Caki2 (cell line): ENCODE measurements around the gene ZNF358. TPM values are rescaled to one million over a fixed set of nuclear protein-coding genes. Genes with fewer than 3 reads are reported as not detected.

ENCODE experiments used
- total RNA-seq: library from RNA; depleted of rRNA; stranded (reverse); fragments of >200 nt; shearing (Covaris generic); gene quantifications from 2 replicates; pipeline ENCODE4 v1.2.3, GENCODE V29; 2014; ENCODE audit warnings: low replicate concordance; rRNA removed

The ZNF358 gene
- total RNA-seq, 1 experiment from 2014 or later: 22.9 TPM

Other genes starting within 250 kb of the ZNF358 start
- 0.64 and 7.0 TPM in 2 replicates for gene INSR, start 221.7 kb upstream of the ZNF358 start, total RNA-seq
- 14.7 and 28.1 TPM in 2 replicates for gene ARHGEF18, start 167.2 kb upstream of the ZNF358 start, total RNA-seq
- gene PEX11G, start 27.1 kb upstream of the ZNF358 start, total RNA-seq: 4.7 and 9.1 TPM in 2 replicates
- gene MCOLN1, start 6.5 kb downstream of the ZNF358 start, total RNA-seq: 0.61 and 3.2 TPM in 2 replicates
- gene PNPLA6, start 19.6 kb downstream of the ZNF358 start, total RNA-seq: 38.0 and 39.4 TPM in 2 replicates
- 3.9 and 5.2 TPM in 2 replicates for gene CAMSAP3, start 79.8 kb downstream of the ZNF358 start, total RNA-seq
- 29.7 and 79.6 TPM in 2 replicates for gene XAB2, start 113.4 kb downstream of the ZNF358 start, total RNA-seq
- gene PET100, start 113.7 kb downstream of the ZNF358 start, total RNA-seq: 42.7 and 45.1 TPM in 2 replicates
- gene PCP2, start 117.6 kb downstream of the ZNF358 start, total RNA-seq: not detected in 2 replicates
- 7.1 and 14.5 TPM in 2 replicates for gene STXBP2, start 121.0 kb downstream of the ZNF358 start, total RNA-seq
- not detected in 2 replicates for gene RETN, start 152.9 kb downstream of the ZNF358 start, total RNA-seq
- gene MCEMP1, start 161.0 kb downstream of the ZNF358 start, total RNA-seq: not detected in 2 replicates
- 83.3 and 104 TPM in 2 replicates for gene TRAPPC5, start 164.7 kb downstream of the ZNF358 start, total RNA-seq
- not detected in 2 replicates for gene FCER2, start 186.0 kb downstream of the ZNF358 start, total RNA-seq
- gene CLEC4G, start 216.0 kb downstream of the ZNF358 start, total RNA-seq: not detected in 2 replicates
- not detected in 2 replicates for gene CD209, start 231.4 kb downstream of the ZNF358 start, total RNA-seq
- gene CLEC4M, start 247.1 kb downstream of the ZNF358 start, total RNA-seq: not detected in 2 replicates